IgD-negative memory B cell (primary cell): ENCODE results near the gene EFCC1. TPM values are rescaled to one million over a fixed set of nuclear protein-coding genes. Genes with fewer than 3 reads are reported as not detected.
A peak's percentile ranks its signal among the peaks of the same experiment; 100 is the strongest.

Experiments
- H3K27ac Mint-ChIP-seq, 3 donors: one replicate each; pipeline ENCODE4 v1.8.0; 2020 to 2022; ENCODE audit warnings: mild to moderate bottlenecking in 3 of 3, mixed read lengths in 3 of 3, moderate library complexity in 1 of 3
- H3K27me3 Mint-ChIP-seq: one replicate; pipeline ENCODE4 v1.8.0; 2021; ENCODE audit warnings: mixed read lengths
- H3K36me3 Mint-ChIP-seq: one replicate; pipeline ENCODE4 v1.8.0; 2020; ENCODE audit warnings: mild to moderate bottlenecking, mixed read lengths
- H3K4me1 Mint-ChIP-seq, 3 donors: one replicate each; pipeline ENCODE4 v1.8.0; 2020 to 2022; ENCODE audit warnings: mixed read lengths in 3 of 3, mild to moderate bottlenecking in 1 of 3
- H3K4me3 Mint-ChIP-seq, 4 donors: one replicate each; pipeline ENCODE4 v1.8.0; 2020 to 2022; ENCODE audit warnings: mild to moderate bottlenecking in 4 of 4, mixed read lengths in 4 of 4, moderate library complexity in 3 of 4
- H3K9me3 Mint-ChIP-seq, 3 donors: one replicate each; pipeline ENCODE4 v1.8.0; 2020 to 2021; ENCODE audit warnings: mixed read lengths in 3 of 3, mild to moderate bottlenecking in 1 of 3
- polyA plus RNA-seq: library from polyadenylated mRNA; unstranded; fragments of 300-500 nt; fragmentation: Illumina TruSeq; gene quantifications from one replicate; pipeline ENCODE4 v1.2.3, GENCODE V29; 2021

EFCC1 gene, protein sequence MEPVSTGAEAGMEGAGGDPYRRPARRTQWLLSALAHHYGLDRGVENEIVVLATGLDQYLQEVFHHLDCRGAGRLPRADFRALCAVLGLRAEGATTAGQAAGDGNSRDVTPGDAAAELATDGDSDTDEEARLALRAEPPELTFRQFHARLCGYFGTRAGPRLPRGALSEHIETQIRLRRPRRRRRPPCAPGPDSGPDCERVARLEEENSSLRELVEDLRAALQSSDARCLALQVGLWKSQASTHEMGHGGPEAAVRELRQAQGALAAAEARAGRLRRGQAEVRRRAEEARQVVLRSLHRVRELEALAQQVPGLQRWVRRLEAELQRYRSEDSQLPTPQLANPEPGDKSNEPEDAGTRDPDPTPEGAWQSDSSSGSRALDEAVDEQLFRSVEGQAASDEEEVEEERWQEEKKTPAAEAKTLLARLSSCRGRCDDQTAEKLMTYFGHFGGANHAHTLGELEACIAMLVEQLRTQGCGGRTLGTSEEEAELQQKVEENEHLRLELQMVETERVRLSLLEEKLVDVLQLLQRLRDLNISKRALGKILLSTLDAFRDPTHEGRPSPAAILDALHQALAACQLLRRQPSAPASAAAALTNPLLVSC
- not detected for polyA plus RNA-seq

- peaks cover 39% of the 10 kb centered on the region for H3K27me3 Mint-ChIP-seq
- H3K9me3 Mint-ChIP-seq, result peaks cover 4 to 5% (median 4%) of the 10 kb centered on the region in 3 donors
- H3K4me1 Mint-ChIP-seq, result peaks cover 7 to 25% (median 10%) of the 10 kb centered on the region in 3 donors
- peak within 1 kb of the TSS; percentile 45 to 84 (median 80) for H3K27ac Mint-ChIP-seq
- H3K36me3 Mint-ChIP-seq, result peaks cover 2% of the 10 kb centered on the region
- H3K4me3 Mint-ChIP-seq, result peak within 1 kb of the TSS; percentile 15 to 85 (median 50)
These were observed at the start of gene EFCC1 for GRCh38 chr3:129001101-129001805. TSS of gene EFCC1 (plus strand) at chr3:129001304. CDS start at chr3:129001629, 325 bp downstream.

- H3K9me3 Mint-ChIP-seq, result peaks cover 0 to 4% (median 2%) of the 10 kb centered on the region in 3 donors
- peak overlapping the region in 1 of 3 donors; percentile 2 for H3K27ac Mint-ChIP-seq
- H3K27me3 Mint-ChIP-seq, result no peaks in the 10 kb centered on the region
- peaks cover 2% of the 10 kb centered on the region for H3K36me3 Mint-ChIP-seq
- H3K4me1 Mint-ChIP-seq, result peaks cover 0 to 1% (median 0%) of the 10 kb centered on the region in 3 donors
- no peak overlapping the region for H3K4me3 Mint-ChIP-seq
These were observed 44.7 kb upstream of the EFCC1 start for GRCh38 chr3:128956440-128956839.

GRCh38 chr3:128965280-128965679 is 35.8 kb upstream of the EFCC1 start:
- H3K4me1 Mint-ChIP-seq, result peaks cover 2 to 5% (median 4%) of the 10 kb centered on the region in 3 donors
- H3K4me3 Mint-ChIP-seq, result no peak overlapping the region
- no peak overlapping the region for H3K27ac Mint-ChIP-seq
- peaks cover 4% of the 10 kb centered on the region for H3K27me3 Mint-ChIP-seq
- no peaks in the 10 kb centered on the region for H3K9me3 Mint-ChIP-seq
- peaks cover 2% of the 10 kb centered on the region for H3K36me3 Mint-ChIP-seq

GRCh38 chr3:128965818-128966217 is 35.3 kb upstream of the EFCC1 start:
- Mint-ChIP-seq H3K27ac (no peak overlapping the region), H3K9me3 (no peaks in the 10 kb centered on the region), H3K4me1 (peaks cover 2 to 6% (median 5%) of the 10 kb centered on the region in 3 donors), H3K27me3 (peaks cover 4% of the 10 kb centered on the region), H3K4me3 (no peak overlapping the region), H3K36me3 (peaks cover under 1% of the 10 kb centered on the region)

GRCh38 chr3:128967748-128968355 is 33.3 kb upstream of the EFCC1 start:
- Mint-ChIP-seq H3K27ac (no peak overlapping the region), H3K9me3 (no peaks in the 10 kb centered on the region), H3K4me1 (peaks cover 4 to 6% (median 5%) of the 10 kb centered on the region in 3 donors), H3K27me3 (peaks cover 4% of the 10 kb centered on the region), H3K4me3 (no peak overlapping the region), H3K36me3 (no peaks in the 10 kb centered on the region)

- H3K4me1 Mint-ChIP-seq, result peaks cover 11 to 13% (median 12%) of the 10 kb centered on the region in 3 donors
- no peak overlapping the region for H3K4me3 Mint-ChIP-seq
- peaks cover 4% of the 10 kb centered on the region for H3K27me3 Mint-ChIP-seq
- H3K36me3 Mint-ChIP-seq, result no peaks in the 10 kb centered on the region
- H3K27ac Mint-ChIP-seq, result no peak overlapping the region
- H3K9me3 Mint-ChIP-seq, result no peaks in the 10 kb centered on the region
These were observed 30.9 kb upstream of the EFCC1 start for GRCh38 chr3:128969993-128970739.

GRCh38 chr3:128970740-128971047 is 30.4 kb upstream of the EFCC1 start:
- peak overlapping the region in 1 of 3 donors; percentile 35 for H3K27ac Mint-ChIP-seq

DNA sequence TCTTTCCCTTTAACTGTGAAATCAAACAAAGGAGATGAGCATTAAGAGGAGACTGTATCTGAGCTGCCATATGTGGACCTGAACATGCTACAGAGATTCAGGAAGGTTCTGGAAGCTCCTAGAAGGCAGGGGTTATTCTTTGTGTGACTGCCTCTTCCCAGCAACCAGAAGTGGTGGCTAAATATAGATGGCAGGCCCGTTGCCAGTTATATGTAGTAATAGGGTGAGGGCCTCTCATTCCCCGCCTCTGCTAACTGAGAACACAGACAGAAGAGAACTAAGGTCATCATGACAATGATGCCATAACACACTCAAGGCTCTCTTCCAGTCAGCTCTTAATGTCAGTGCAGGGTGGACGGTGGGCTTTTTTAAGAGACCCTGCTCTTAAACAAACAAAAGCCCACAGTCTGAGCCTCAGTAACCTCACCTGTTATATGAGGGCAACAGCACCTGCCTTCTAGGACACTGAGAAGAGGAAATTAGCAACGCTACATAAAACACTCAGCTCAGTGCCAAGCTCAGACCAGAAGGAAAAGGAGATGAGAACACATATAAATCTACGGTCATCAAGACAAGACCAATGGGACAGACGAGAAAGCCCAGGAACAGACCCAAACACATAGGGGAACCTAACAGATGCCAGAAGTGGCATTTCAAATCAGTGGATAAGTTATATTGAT is 29.5 kb upstream of the EFCC1 start:
- peaks cover 2% of the 10 kb centered on the region for H3K27me3 Mint-ChIP-seq
- no peaks in the 10 kb centered on the region for H3K9me3 Mint-ChIP-seq
- H3K4me3 Mint-ChIP-seq, result no peak overlapping the region
- peak overlapping the region in 1 of 3 donors; percentile 35 for H3K27ac Mint-ChIP-seq
- H3K36me3 Mint-ChIP-seq, result no peaks in the 10 kb centered on the region
- H3K4me1 Mint-ChIP-seq, result peaks cover 11 to 13% (median 12%) of the 10 kb centered on the region in 3 donors

More at GRCh38 chr3:128970740-128971047, 30.4 kb upstream of the EFCC1 start:
- H3K36me3 Mint-ChIP-seq, result no peaks in the 10 kb centered on the region
- no peaks in the 10 kb centered on the region for H3K9me3 Mint-ChIP-seq
- peaks cover 2% of the 10 kb centered on the region for H3K27me3 Mint-ChIP-seq
- H3K4me3 Mint-ChIP-seq, result no peak overlapping the region
- peaks cover 11 to 13% (median 12%) of the 10 kb centered on the region in 3 donors for H3K4me1 Mint-ChIP-seq

GRCh38 chr3:128973988-128974564 is 27.0 kb upstream of the EFCC1 start:
- H3K4me3 Mint-ChIP-seq, result peak overlapping the region in 2 of 4 donors; percentile 61 to 70
- peak overlapping the region in 1 of 3 donors; percentile 12 for H3K27ac Mint-ChIP-seq

DNA sequence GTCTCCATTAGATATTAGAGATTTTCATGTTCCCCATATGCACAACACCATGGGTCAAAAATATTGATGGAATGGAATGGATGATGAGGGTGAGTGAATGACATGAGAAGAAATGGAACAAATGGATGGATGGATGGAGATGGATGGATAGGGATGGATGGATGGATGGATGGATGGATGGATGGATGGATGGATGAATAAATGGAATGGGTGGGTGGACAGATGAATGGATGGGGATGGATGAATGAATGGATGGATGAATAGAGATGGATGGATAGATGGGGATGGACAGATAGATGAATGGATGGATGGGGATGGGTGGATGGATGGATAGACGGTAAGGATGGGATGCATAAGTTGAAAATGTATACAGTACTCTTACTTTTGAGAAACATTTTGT is 25.8 kb upstream of the EFCC1 start:
- H3K27me3 Mint-ChIP-seq, result no peaks in the 10 kb centered on the region
- H3K4me1 Mint-ChIP-seq, result peaks cover 8 to 9% (median 8%) of the 10 kb centered on the region in 3 donors
- H3K9me3 Mint-ChIP-seq, result no peaks in the 10 kb centered on the region
- H3K4me3 Mint-ChIP-seq, result peak overlapping the region in 1 of 4 donors; percentile 46
- H3K36me3 Mint-ChIP-seq, result no peaks in the 10 kb centered on the region
- H3K27ac Mint-ChIP-seq, result no peak overlapping the region

More at GRCh38 chr3:128973988-128974564, 27.0 kb upstream of the EFCC1 start:
- Mint-ChIP-seq H3K9me3 (no peaks in the 10 kb centered on the region), H3K27me3 (peaks cover 2% of the 10 kb centered on the region), H3K4me1 (peaks cover 11 to 13% (median 12%) of the 10 kb centered on the region in 3 donors), H3K36me3 (no peaks in the 10 kb centered on the region)

DNA sequence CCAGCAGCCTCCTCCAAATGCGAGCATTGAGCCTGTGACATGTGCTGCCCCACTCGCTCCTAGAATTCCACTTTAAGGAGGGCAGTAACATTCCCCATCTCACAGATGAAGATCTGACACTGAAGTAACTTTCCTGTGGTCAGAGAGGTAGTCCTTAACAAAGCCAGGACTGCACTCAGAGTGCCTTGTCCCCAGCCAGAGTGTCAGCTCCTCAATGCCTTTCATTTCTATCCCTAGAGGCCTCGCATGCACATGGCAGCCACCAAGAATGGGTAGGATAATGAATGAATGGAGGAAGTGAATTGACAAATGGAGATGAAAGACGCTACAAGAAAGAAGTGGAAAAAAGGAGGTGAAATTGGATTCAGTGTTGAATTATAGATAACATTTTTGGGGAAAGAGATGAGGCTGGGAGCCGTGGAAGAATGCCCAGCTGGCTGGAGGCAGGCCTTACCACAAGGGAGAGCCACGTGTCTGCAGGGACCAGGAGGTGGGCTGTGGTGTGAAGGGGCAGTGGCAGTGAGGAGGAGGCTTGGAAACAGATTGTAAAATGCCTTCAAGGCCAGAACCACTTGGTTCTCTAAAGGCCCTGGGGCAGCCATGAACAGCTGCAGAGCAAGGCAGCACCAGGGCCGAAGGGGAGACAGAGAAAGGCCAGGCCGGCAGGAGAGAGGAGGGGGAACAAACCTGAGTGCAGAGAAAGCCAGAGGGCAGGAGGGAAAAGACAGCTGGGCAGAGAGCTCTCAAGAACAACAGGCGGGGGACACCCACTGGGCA is 17.6 kb upstream of the EFCC1 start:
- no peak overlapping the region for H3K27ac Mint-ChIP-seq
- peaks cover 3% of the 10 kb centered on the region for H3K36me3 Mint-ChIP-seq
- no peaks in the 10 kb centered on the region for H3K9me3 Mint-ChIP-seq
- peaks cover 0 to 1% (median 0%) of the 10 kb centered on the region in 3 donors for H3K4me1 Mint-ChIP-seq
- no peak overlapping the region for H3K4me3 Mint-ChIP-seq
- H3K27me3 Mint-ChIP-seq, result no peaks in the 10 kb centered on the region

DNA sequence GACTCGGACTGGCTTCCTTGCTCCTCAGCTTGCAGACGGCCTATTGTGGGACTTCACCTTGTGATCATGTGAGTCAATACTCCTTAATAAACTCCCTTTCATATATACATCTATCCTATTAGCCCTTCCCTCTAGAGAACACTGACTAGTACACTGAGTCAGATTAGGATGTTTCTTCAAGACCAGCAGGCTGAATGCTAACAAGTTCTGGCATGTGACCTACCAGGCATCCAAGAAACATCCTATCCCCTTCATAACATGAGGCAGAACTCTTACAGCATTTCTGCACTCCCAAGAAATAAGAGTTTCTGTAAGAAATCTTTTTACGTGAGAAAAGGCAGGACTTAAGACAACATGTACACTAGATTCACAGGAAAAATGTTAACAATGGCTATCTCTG is 16.5 kb upstream of the EFCC1 start:
- Mint-ChIP-seq H3K4me3 (no peak overlapping the region), H3K27me3 (no peaks in the 10 kb centered on the region), H3K27ac (no peak overlapping the region), H3K9me3 (no peaks in the 10 kb centered on the region), H3K36me3 (peaks cover 3% of the 10 kb centered on the region), H3K4me1 (peaks cover 0 to 1% (median 0%) of the 10 kb centered on the region in 3 donors)
